NCI-H128 (cell line): Measurements from ENCODE around the gene ELN.
"Not testable (repeated sequence)": the region's sequence is repeated elsewhere in the genome, so short reads cannot be mapped to it uniquely, and the experiment has no call there.

Experiments used
- DNase-seq: peaks from one replicate; lab custom pipeline; 2025; ENCODE audit not compliant: unreplicated experiment; lab: John Stamatoyannopoulos, UW

ELN gene

GRCh38 chr7:74027683-74028320 lies at the start of gene ELN:
Gene ELN (plus strand): TSS chr7:74028173. CDS start chr7:74028188, 15 bp downstream.
- DNase-seq, result no peak

GRCh38 chr7:73978661-73979563 lies 49.1 kb upstream of the ELN start:
- no peak for DNase-seq

GRCh38 chr7:73979656-73980055 lies 48.3 kb upstream of the ELN start:
- DNase-seq, result not testable (repeated sequence)

- no peak for DNase-seq
Observed at GRCh38 chr7:73980206-73980605, 47.8 kb upstream of the ELN start.

- DNase-seq, result no peak
Observed at GRCh38 chr7:73981933-73982332, 46.0 kb upstream of the ELN start.

GRCh38 chr7:73983437-73984164 lies 44.4 kb upstream of the ELN start:
- DNase-seq, result no peak

- no peak for DNase-seq
Observed at GRCh38 chr7:73984481-73985205, 43.3 kb upstream of the ELN start.

- DNase-seq, result no peak
Observed at GRCh38 chr7:73985737-73986141, 42.2 kb upstream of the ELN start.

GRCh38 chr7:73986158-73986631 lies 41.8 kb upstream of the ELN start:
- no peak for DNase-seq

- DNase-seq, result no peak
Observed at GRCh38 chr7:73987298-73987697, 40.7 kb upstream of the ELN start.

GRCh38 chr7:73988197-73988596 lies 39.8 kb upstream of the ELN start:
- no peak for DNase-seq

GRCh38 chr7:73991522-73992100 lies 36.4 kb upstream of the ELN start:
- DNase-seq, result no peak

GRCh38 chr7:73992101-73992562 lies 35.8 kb upstream of the ELN start:
- no peak for DNase-seq

GRCh38 chr7:73994023-73994422 lies 34.0 kb upstream of the ELN start:
- no peak for DNase-seq

GRCh38 chr7:73994761-73995160 lies 33.2 kb upstream of the ELN start:
- DNase-seq, result no peak

- DNase-seq, result no peak
Observed at GRCh38 chr7:73995330-73995729, 32.6 kb upstream of the ELN start.

- no peak for DNase-seq
Observed at GRCh38 chr7:73995821-73996511, 32.0 kb upstream of the ELN start.

GRCh38 chr7:73997056-73997455 lies 30.9 kb upstream of the ELN start:
- DNase-seq, result no peak

- no peak for DNase-seq
Observed at GRCh38 chr7:73999664-74000435, 28.1 kb upstream of the ELN start.
